Mesendoderm (in vitro differentiated cells): ENCODE measurements around the gene CREB3L2.
A peak's percentile ranks its signal among the peaks of the same experiment; 100 is the strongest.

ENCODE experiments used
- DNase-seq: peaks from one replicate; pipeline ENCODE4 v3.0.0; 2013
- H2AK5ac ChIP-seq: 2 replicates; pipeline ENCODE4 v1.6.1; 2013; ENCODE audit warnings: low read length, inconsistent platforms
- H2BK120ac ChIP-seq: 2 replicates; pipeline ENCODE4 v1.6.1; 2013; ENCODE audit warnings: low read depth, mild to moderate bottlenecking, low read length, moderate library complexity, mixed read lengths
- H2BK15ac ChIP-seq: replicated peaks from 2 replicates; pipeline ENCODE4 v1.6.1; 2013; ENCODE audit warnings: low read depth, mild to moderate bottlenecking, moderate library complexity
- H2BK5ac ChIP-seq: 2 replicates; pipeline ENCODE4 v1.6.1; 2013; ENCODE audit warnings: low read length, inconsistent platforms
- H3K18ac ChIP-seq: 2 replicates; pipeline ENCODE4 v1.6.1; 2013; ENCODE audit warnings: mild to moderate bottlenecking, low read length, mixed read lengths
- H3K23ac ChIP-seq: one replicate; pipeline ENCODE4 v1.6.1; 2013; ENCODE audit warnings: low read length
- H3K27ac ChIP-seq: 2 replicates; pipeline ENCODE4 v1.5.1; 2013; ENCODE audit warnings: low read depth, mild to moderate bottlenecking, inconsistent platforms, low read length, moderate library complexity
- H3K27me3 ChIP-seq: 2 replicates; pipeline ENCODE4 v1.6.1; 2013; ENCODE audit warnings: low read length, control low read depth, mild to moderate bottlenecking, inconsistent platforms; ENCODE audit not compliant: insufficient read depth, poor library complexity
- H3K36me3 ChIP-seq: 2 replicates; pipeline ENCODE4 v1.6.1; 2013; ENCODE audit warnings: low read length, inconsistent platforms; ENCODE audit not compliant: control insufficient read depth, insufficient read depth
- H3K4ac ChIP-seq: one replicate; pipeline ENCODE4 v1.6.1; 2013; ENCODE audit warnings: low read depth, mild to moderate bottlenecking, low read length, moderate library complexity
- H3K4me1 ChIP-seq: 2 replicates; pipeline ENCODE4 v1.6.1; 2013; ENCODE audit warnings: low read depth, low read length, inconsistent platforms; ENCODE audit not compliant: control insufficient read depth
- H3K4me2 ChIP-seq: 2 replicates; pipeline ENCODE4 v1.6.1; 2013; ENCODE audit warnings: low read length
- H3K4me3 ChIP-seq: 2 replicates; pipeline ENCODE4 v1.5.1; 2013; ENCODE audit warnings: mild to moderate bottlenecking, low read length
- H3K56ac ChIP-seq: one replicate; pipeline ENCODE4 v1.6.1; 2013; ENCODE audit warnings: low read length
- H3K79me1 ChIP-seq: 2 replicates; pipeline ENCODE4 v1.6.1; 2013; ENCODE audit warnings: low read length, inconsistent platforms
- H3K79me2 ChIP-seq: 2 replicates; pipeline ENCODE4 v1.6.1; 2013; ENCODE audit warnings: mild to moderate bottlenecking, low read length; ENCODE audit not compliant: control insufficient read depth, insufficient read depth
- H3K9ac ChIP-seq: 2 replicates; pipeline ENCODE4 v1.6.1; 2013; ENCODE audit warnings: low read length, inconsistent platforms
- H4K5ac ChIP-seq: one replicate; pipeline ENCODE4 v1.6.1; 2013; ENCODE audit warnings: low read length
- H4K8ac ChIP-seq: one replicate; pipeline ENCODE4 v1.6.1; 2013; ENCODE audit warnings: low read depth, mild to moderate bottlenecking, control low read depth, low read length, moderate library complexity
- WGBS: extraction: QIAGEN DNeasy Blood & Tissue Kit; methylation state at CpG from one replicate; pipeline ENCODE4 v1.1.7; 2013; ENCODE audit warnings: low lambda C conversion rate, missing lambda C conversion rate; ENCODE audit not compliant: insufficient coverage; ENCODE audit errors: extremely low coverage; 5-methylcytosine and 5-hydroxymethylcytosine counted together

CREB3L2 gene

GRCh38 chr7:138002828-138003189 lies 923 bp upstream of the CREB3L2 start:
- Histone ChIP-seq H3K23ac (no peak overlapping the region), H3K4me1 (peaks cover 2% of the 10 kb centered on the region), H3K9ac (no peak overlapping the region), H3K4ac (no peak overlapping the region), H2BK120ac (no peak overlapping the region), H4K5ac (no peak overlapping the region), H2BK5ac (peak overlapping the region; percentile 58), H3K56ac (peak overlapping the region; percentile 82), H3K27me3 (no peaks in the 10 kb centered on the region), H3K4me2 (no peak overlapping the region), H2BK15ac (no peak overlapping the region), H3K79me2 (peaks cover 38% of the 10 kb centered on the region), H4K8ac (no peak overlapping the region), H3K36me3 (no peaks in the 10 kb centered on the region), H2AK5ac (no peak overlapping the region), H3K18ac (no peak overlapping the region), H3K27ac (no peak overlapping the region), H3K4me3 (no peak overlapping the region), H3K79me1 (peaks cover 3% of the 10 kb centered on the region)
- no CpG with 5 or more reads among the region's 6 CpGs for WGBS
- DNase-seq = peak; percentile 66

GRCh38 chr7:138002096-138002827 lies 376 bp upstream of the CREB3L2 start:
- peaks cover 41% of the 10 kb centered on the region for H3K79me2 ChIP-seq
- peaks cover 2% of the 10 kb centered on the region for H3K4me1 ChIP-seq
- H3K56ac ChIP-seq = no peak overlapping the region
- no peaks in the 10 kb centered on the region for H3K27me3 ChIP-seq
- WGBS = no CpG with 5 or more reads among the region's 28 CpGs
- DNase-seq = peak; percentile 100
- no peaks in the 10 kb centered on the region for H3K36me3 ChIP-seq
- H4K8ac ChIP-seq = no peak overlapping the region
- H3K4me2 ChIP-seq = no peak overlapping the region
- no peak overlapping the region for H3K4ac ChIP-seq
- peak overlapping the region; percentile 73 for H3K4me3 ChIP-seq
- no peak overlapping the region for H2AK5ac ChIP-seq
- no peak overlapping the region for H3K23ac ChIP-seq
- no peak overlapping the region for H2BK5ac ChIP-seq
- H4K5ac ChIP-seq = no peak overlapping the region
- H3K18ac ChIP-seq = no peak overlapping the region
- peaks cover 3% of the 10 kb centered on the region for H3K79me1 ChIP-seq
- H2BK15ac ChIP-seq = no peak overlapping the region
- H3K9ac ChIP-seq = no peak overlapping the region
- no peak overlapping the region for H3K27ac ChIP-seq
- H2BK120ac ChIP-seq = no peak overlapping the region

GRCh38 chr7:138000081-138000701 lies 1.7 kb downstream of the CREB3L2 start:
- no peak overlapping the region for H2BK15ac ChIP-seq
- peak overlapping the region; percentile 95 for H3K9ac ChIP-seq
- H3K18ac ChIP-seq = no peak overlapping the region
- H3K4ac ChIP-seq = no peak overlapping the region
- peak; percentile 90 for DNase-seq
- H2AK5ac ChIP-seq = no peak overlapping the region
- peak overlapping the region; percentile 31 for H3K27ac ChIP-seq
- no peaks in the 10 kb centered on the region for H3K36me3 ChIP-seq
- peaks cover 57% of the 10 kb centered on the region for H3K79me2 ChIP-seq
- peaks cover 2% of the 10 kb centered on the region for H3K4me1 ChIP-seq
- H4K8ac ChIP-seq = no peak overlapping the region
- no peak overlapping the region for H4K5ac ChIP-seq
- peak overlapping the region; percentile 78 for H3K56ac ChIP-seq
- H3K27me3 ChIP-seq = no peaks in the 10 kb centered on the region
- H3K23ac ChIP-seq = peak overlapping the region; percentile 26
- no CpG with 5 or more reads among the region's 7 CpGs for WGBS
- H3K4me2 ChIP-seq = peak overlapping the region; percentile 77
- H2BK120ac ChIP-seq = no peak overlapping the region
- peaks cover 4% of the 10 kb centered on the region for H3K79me1 ChIP-seq
- peak overlapping the region; percentile 73 for H3K4me3 ChIP-seq
- no peak overlapping the region for H2BK5ac ChIP-seq

- Histone ChIP-seq H3K79me2 (peaks cover 62% of the 10 kb centered on the region), H3K79me1 (peaks cover 5% of the 10 kb centered on the region), H4K5ac (no peak overlapping the region), H3K27me3 (no peaks in the 10 kb centered on the region), H3K36me3 (no peaks in the 10 kb centered on the region), H3K18ac (no peak overlapping the region), H2BK5ac (no peak overlapping the region), H3K9ac (peak overlapping the region; percentile 95), H3K4me1 (peaks cover 2% of the 10 kb centered on the region), H2BK15ac (no peak overlapping the region), H4K8ac (no peak overlapping the region), H3K23ac (no peak overlapping the region), H3K4ac (no peak overlapping the region), H3K27ac (no peak overlapping the region), H2BK120ac (no peak overlapping the region), H2AK5ac (no peak overlapping the region), H3K4me3 (peak overlapping the region; percentile 65), H3K56ac (peak overlapping the region; percentile 78), H3K4me2 (peak overlapping the region; percentile 77)
- DNase-seq = no peak
- no CpG with 5 or more reads among the region's 4 CpGs for WGBS
These were observed 2.3 kb downstream of the CREB3L2 start for GRCh38 chr7:137999496-138000080.

- WGBS = no CpG with 5 or more reads among the region's 1 CpG
These were observed 3.6 kb downstream of the CREB3L2 start for GRCh38 chr7:137998250-137998649.

More at GRCh38 chr7:137998250-137998649, 3.6 kb downstream of the CREB3L2 start:
- H2BK120ac ChIP-seq = no peak overlapping the region
- H3K4ac ChIP-seq = no peak overlapping the region
- no peak overlapping the region for H3K4me2 ChIP-seq
- no peak overlapping the region for H4K8ac ChIP-seq
- H3K27ac ChIP-seq = no peak overlapping the region
- H3K27me3 ChIP-seq = no peaks in the 10 kb centered on the region
- H2BK15ac ChIP-seq = no peak overlapping the region
- no peak overlapping the region for H3K9ac ChIP-seq
- H2AK5ac ChIP-seq = no peak overlapping the region
- no peak overlapping the region for H4K5ac ChIP-seq
- no peak overlapping the region for H3K18ac ChIP-seq
- peaks cover 5% of the 10 kb centered on the region for H3K79me1 ChIP-seq
- no peak overlapping the region for H3K56ac ChIP-seq
- H3K36me3 ChIP-seq = no peaks in the 10 kb centered on the region
- peaks cover 2% of the 10 kb centered on the region for H3K4me1 ChIP-seq
- H2BK5ac ChIP-seq = no peak overlapping the region
- DNase-seq = no peak
- no peak overlapping the region for H3K4me3 ChIP-seq
- H3K23ac ChIP-seq = no peak overlapping the region
- H3K79me2 ChIP-seq = peaks cover 74% of the 10 kb centered on the region
